ENCODE data around the gene AXIN1. TPM values are rescaled to one million over a fixed set of nuclear protein-coding genes. Genes with fewer than 3 reads are reported as not detected.
"Not testable (repeated sequence)": the region's sequence is repeated elsewhere in the genome, so short reads cannot be mapped to it uniquely, and the experiment has no call there.

AXIN1 gene
- polyA plus RNA-seq (ENCODE audit: insufficient read depth in 1 of 5, insufficient read length in 5 of 5, low replicate concordance in 1 of 5) = 10 to 100 TPM; 12.0 to 23.1 (median 17.7) TPM
- long read RNA-seq, donor 1, partial matches to known transcripts = 0 of 3 reads
- long read RNA-seq, donor 1, other reads (novel, unspliced or antisense) = 0 of 3 reads
- long read RNA-seq, donor 2, partial matches to known transcripts = 0 of 5 reads
- long read RNA-seq, donor 2, other reads (novel, unspliced or antisense) = 0 of 5 reads
- long read RNA-seq, donor 3 = 0 reads
- long read RNA-seq, donor 4, partial matches to known transcripts = 0 of 2 reads
- long read RNA-seq, donor 4, other reads (novel, unspliced or antisense) = 0 of 2 reads
- long read RNA-seq, donor 5, partial matches to known transcripts = 61 of 64 reads
- long read RNA-seq, donor 5, other reads (novel, unspliced or antisense) = 0 of 64 reads
- long read RNA-seq, donor 6, partial matches to known transcripts = 0 of 4 reads
- long read RNA-seq, donor 6, other reads (novel, unspliced or antisense) = 0 of 4 reads
- long read RNA-seq, donor 7, partial matches to known transcripts = 5 of 8 reads
- long read RNA-seq, donor 7, other reads (novel, unspliced or antisense) = 0 of 8 reads
- long read RNA-seq, donor 8 = 0 reads

DNA sequence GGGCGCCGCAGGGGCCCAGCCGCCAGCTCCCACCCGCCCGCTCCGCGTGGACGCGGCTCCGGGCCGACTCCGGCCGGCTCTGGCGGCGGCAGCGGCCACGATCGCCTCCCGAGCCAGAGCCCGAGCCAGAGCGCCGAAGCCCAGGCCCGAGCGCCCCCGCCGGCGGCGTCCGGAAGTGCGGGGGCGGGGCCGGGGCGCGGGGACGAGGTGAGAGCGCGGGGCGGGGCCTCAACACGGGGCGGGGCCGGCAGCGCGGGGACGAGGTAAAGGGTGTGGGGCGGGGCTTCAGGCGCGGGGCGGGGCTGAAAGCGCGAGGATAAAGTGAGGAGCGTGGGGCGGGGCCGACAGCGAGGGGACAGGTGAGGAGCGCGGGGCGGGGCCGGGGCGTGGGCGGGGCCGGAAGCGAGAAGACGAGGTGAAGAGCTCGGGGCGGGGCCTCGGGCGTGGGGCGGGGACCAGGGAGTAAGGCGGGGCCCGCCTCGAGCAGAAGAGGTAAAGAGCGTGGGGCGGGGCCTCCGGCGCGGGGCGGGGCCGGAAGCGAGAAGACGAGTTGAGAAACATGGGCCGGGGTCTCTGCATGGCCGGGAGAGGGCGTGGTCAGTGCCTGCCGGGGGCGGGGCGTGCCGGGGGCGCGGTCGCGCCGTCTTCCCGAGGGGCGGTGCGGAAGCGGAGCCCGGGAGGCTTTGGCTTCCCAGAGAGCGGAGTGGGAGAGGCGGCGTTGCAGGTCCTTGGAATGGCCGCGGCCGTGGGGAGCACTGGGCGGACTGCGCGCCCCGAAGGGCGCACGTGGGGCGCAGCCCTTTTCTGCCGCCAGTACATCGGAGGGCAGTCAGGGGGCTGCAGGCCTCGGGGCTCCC, at the start of gene AXIN1:
Gene AXIN1, minus strand, starts transcription at position 177 of the 857 bp plus-strand sequence. CDS start 5,698 bp downstream, outside the sequence.
- peak; percentile 94 to 95 for DNase-seq

- peak; percentile 90 for DNase-seq
Measured at GRCh38 chr16:401468-402348, 49.2 kb upstream of the AXIN1 start, which contains the start of gene DECR2. DECR2 (plus strand) TSS chr16:401885; CDS start chr16:401964, 79 bp downstream.

DNA sequence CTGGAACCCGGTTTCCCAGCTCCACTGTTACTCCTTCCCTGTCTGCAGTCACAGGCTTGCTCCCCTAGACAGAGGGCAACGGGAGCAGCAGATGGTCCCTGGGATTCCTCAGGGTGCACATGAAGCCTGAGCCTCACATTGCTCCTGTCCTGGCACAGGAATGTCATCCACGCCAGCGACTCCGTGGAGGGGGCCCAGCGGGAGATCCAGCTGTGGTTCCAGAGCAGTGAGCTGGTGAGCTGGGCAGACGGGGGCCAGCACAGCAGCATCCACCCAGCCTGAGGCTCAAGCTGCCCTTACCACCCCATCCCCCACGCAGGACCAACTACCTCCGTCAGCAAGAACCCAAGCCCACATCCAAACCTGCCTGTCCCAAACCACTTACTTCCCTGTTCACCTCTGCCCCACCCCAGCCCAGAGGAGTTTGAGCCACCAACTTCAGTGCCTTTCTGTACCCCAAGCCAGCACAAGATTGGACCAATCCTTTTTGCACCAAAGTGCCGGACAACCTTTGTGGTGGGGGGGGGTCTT, 47.6 kb upstream of the AXIN1 start:
- no peak for DNase-seq

GRCh38 chr16:399340-400019, 47.0 kb upstream of the AXIN1 start:
- no peak for DNase-seq

- no peak for DNase-seq
Measured at GRCh38 chr16:398561-399339, 46.2 kb upstream of the AXIN1 start.

- DNase-seq = peak in 1 of 2 donors; percentile 48
Measured at GRCh38 chr16:397736-398332, 45.3 kb upstream of the AXIN1 start.

DNA sequence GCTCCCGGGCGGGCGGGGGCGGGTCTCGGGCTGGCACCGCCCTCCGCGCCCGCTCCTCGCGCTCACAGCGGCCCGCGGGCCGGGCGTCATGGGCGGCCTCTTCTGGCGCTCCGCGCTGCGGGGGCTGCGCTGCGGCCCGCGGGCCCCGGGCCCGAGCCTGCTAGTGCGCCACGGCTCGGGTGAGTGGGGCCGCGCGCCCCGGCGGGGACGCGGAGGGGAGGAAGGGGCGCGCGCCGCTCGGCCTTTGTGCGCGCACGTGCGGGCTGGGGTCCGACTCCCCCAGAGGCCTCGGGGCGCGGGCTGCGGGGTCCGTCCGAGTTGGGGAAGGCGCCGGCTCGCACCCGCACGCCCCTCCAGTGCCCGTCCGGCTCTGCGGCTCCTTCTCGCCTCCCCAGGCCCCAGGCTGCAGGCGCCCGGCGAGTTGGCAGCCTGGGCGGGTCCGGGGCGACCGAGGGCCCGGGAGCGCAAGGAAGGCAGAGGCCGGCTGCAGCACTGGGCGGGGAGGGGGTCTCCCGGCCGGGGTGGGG, 44.7 kb upstream of the AXIN1 start, which contains the start of gene NME4:
Gene NME4, plus strand, starts transcription at position 65 of the 527 bp plus-strand sequence. Its CDS starts 24 bp downstream, at position 89.
- no peak for DNase-seq

DNA sequence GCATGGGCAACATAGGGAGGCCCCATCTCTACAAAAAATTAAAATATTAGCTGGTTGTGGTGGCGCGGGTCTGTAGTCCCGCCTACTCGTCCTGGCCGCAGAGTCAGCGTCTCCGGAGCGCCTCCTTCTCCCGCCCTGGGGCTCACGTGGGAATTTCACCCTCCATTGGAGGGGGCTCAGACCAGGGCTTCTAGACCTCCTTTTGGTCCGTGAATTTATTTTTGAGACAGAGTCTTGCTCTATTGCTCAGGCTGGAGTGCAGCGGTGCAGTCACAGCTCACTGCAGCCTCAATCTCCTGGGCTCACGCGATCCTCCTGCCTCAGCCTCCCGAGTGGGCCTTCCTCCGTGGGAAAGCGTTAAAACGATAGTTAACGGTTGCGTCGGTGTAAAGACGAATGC, 44.1 kb upstream of the AXIN1 start:
- DNase-seq = no peak

DNA sequence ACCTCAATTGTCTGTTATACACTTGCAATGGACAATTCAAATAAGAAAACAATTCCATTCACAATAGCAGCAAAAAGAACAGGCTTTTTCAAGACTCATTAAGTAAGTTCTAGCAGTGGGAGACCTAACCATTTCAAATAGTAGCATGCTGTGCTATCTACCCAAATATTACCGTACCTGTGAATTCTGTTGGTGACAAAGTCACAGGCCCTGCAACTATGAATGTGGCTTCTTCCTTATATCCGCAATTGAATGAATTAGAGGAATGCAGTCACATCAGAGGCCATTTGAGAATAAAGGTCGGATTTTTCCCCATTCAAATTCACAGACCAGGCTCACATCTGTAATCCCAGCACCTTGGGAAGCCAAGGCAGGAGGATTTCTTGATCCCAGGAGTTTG, 43.7 kb upstream of the AXIN1 start:
- DNase-seq = no peak

DNA sequence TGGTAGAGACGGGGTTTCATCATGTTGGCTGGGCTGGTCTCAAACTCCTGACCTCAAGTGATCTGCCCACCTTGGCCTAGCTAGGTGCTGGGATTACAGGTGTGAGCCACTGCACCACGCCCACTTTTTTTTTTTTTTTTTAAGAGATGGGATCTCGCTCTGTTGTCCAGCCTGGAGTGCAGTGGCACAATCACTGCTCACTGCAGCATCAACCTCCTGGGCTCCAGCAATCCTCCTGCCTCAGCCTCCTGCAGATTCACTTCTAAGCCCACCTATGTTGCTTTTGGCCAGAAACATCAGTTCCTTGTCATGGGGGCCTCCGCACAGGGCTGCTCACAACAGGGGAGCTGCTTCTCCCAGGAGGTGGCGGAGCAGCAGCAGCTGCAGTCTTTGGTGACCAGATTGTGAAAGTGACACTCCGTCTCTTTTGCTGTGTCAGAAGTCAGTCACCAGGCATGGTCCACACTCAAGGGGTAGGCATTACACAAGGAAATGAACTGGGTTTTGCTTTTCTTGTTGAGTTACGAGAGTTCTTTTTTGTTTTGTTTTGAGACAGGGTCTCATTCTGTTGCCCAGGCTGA, 40.0 kb upstream of the AXIN1 start:
- no peak for DNase-seq

- no peak for DNase-seq
Measured at GRCh38 chr16:391885-392335, 39.4 kb upstream of the AXIN1 start.

DNA sequence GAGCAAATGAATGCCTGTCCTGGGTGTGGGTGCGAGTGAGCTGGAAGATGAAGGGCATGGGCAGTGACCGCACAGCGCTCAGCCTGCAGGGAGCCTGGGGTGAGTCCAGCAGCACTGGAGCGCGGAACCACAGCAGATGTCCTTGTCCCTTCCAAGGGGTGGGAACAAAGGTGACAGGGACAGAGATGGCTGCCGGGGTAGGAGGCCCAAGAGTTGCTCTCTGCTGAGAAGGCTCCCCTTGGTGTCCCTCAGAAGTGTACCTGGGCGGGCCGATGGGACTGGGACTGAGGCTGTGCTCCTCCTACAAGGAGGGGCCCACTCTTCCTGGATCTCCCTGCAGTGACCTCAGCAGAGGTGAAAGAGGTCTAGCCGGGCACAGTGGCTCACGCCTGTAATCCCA, 36.8 kb upstream of the AXIN1 start:
- no peak for DNase-seq

GRCh38 chr16:387761-388666, 35.5 kb upstream of the AXIN1 start:
- DNase-seq = not testable (repeated sequence)

DNA sequence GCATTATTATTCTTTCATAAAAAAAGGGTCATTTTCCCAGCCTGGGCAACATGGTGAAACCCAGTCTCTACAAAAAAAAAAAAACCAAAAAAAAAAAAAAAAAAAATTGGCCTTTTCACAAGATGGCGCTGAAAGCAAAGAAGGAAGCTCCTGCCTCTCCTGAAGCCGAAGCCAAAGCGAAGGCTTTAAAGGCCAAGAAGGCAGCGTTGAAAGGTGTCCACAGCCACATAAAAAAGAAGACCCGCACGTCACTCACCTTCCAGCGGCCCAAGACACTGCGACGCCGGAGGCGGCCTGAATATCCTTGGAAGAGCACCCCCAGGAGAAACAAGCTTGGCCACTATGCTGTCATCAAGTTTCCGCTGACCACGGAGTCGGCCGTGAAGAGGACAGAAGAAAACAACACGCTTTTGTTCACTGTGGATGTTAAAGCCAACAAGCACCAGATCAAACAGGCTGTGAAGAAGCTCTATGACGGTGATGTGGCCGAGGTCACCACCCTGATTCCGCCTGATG, 34.2 kb upstream of the AXIN1 start:
- DNase-seq = no peak

DNA sequence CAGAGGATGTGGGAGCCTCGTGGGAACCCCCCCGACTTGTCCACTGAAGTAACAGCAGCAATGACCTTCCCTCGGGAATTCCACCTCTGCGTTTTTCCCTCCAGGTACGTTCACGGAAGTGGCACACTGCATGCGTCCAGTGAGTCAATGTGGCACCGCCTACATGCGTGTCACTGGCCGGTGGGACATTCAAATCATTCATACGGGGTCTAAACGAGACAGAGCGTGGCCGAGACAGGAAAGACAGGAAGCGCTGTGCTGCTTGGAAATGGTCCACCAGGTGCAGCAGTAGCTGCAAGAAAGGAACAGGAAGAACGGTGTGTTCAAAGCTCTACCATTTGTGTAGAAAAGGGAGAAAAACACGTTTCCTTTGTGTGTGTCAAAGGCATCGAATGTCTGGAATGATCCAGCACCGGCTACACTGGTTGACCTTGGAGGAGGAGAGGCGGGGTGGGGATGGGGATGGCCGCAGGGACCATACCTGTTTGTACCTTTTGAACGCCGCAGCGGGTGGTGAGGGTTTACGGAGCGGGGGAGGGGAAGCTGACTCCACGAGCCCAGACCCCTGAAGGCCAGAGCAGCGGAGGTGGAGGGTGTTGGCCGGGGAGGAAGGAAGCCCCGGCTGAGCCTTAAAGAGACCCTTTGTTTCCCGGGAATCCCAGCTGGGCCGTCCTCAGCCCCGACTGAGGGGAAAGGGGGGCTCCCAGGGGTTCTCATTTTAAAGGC, 31.0 kb upstream of the AXIN1 start:
- DNase-seq = no peak
